ENCODE data around the gene TRIO. TPM values are rescaled to one million over a fixed set of nuclear protein-coding genes. Genes with fewer than 3 reads are reported as not detected.
A peak's percentile ranks its signal among the peaks of the same experiment; 100 is the strongest.

Gene TRIO
- total RNA-seq, 1 donor: 410 TPM

- TF ChIP-seq CTCF (IDR thresholded peaks at IDR 0.05; ENCODE audit: insufficient read depth, low read depth, low read length): no peak
- DNase-seq (ENCODE audit: low read depth): no peak
Measured at GRCh38 chr5:14472986-14473567, 329.9 kb downstream of the TRIO start.

GRCh38 chr5:14475045-14475444, 331.9 kb downstream of the TRIO start:
- no peak for TF ChIP-seq CTCF (IDR thresholded peaks at IDR 0.05; ENCODE audit: insufficient read depth, low read depth, low read length)
- H3K4me3 ChIP-seq (ENCODE audit: low read depth, low read length): no peak overlapping the region
- no peak for DNase-seq (ENCODE audit: low read depth)

More at GRCh38 chr5:14472986-14473567, 329.9 kb downstream of the TRIO start:
- no peak overlapping the region for H3K4me3 ChIP-seq (ENCODE audit: low read depth, low read length)

GRCh38 chr5:14476786-14477435, 333.8 kb downstream of the TRIO start:
- DNase-seq (ENCODE audit: low read depth): peak; percentile 30
- no peak for TF ChIP-seq CTCF (IDR thresholded peaks at IDR 0.05; ENCODE audit: insufficient read depth, low read depth, low read length)
- H3K4me3 ChIP-seq (ENCODE audit: low read depth, low read length): no peak overlapping the region

- no peak for TF ChIP-seq CTCF (IDR thresholded peaks at IDR 0.05; ENCODE audit: insufficient read depth, low read depth, low read length)
- DNase-seq (ENCODE audit: low read depth): no peak
Measured at GRCh38 chr5:14479143-14479696, 336.1 kb downstream of the TRIO start.

GRCh38 chr5:14481349-14481748, 338.2 kb downstream of the TRIO start:
- H3K4me3 ChIP-seq (ENCODE audit: low read depth, low read length): no peak overlapping the region
- DNase-seq (ENCODE audit: low read depth): no peak
- TF ChIP-seq CTCF (IDR thresholded peaks at IDR 0.05; ENCODE audit: insufficient read depth, low read depth, low read length): no peak

More at GRCh38 chr5:14479143-14479696, 336.1 kb downstream of the TRIO start:
- no peak overlapping the region for H3K4me3 ChIP-seq (ENCODE audit: low read depth, low read length)

- no peak overlapping the region for H3K4me3 ChIP-seq (ENCODE audit: low read depth, low read length)
- TF ChIP-seq CTCF (IDR thresholded peaks at IDR 0.05; ENCODE audit: insufficient read depth, low read depth, low read length): no peak
- no peak for DNase-seq (ENCODE audit: low read depth)
Measured at GRCh38 chr5:14482085-14482484, 338.9 kb downstream of the TRIO start.
